ENCODE results near the gene RHOD. TPM values are rescaled to one million over a fixed set of nuclear protein-coding genes. Genes with fewer than 3 reads are reported as not detected.

Gene RHOD
- total and polyA plus RNA-seq, 12 donors = 21.9 to 103 (median 35.2) TPM

GRCh38 chr11:67031791-67032561 lies 24.7 kb upstream of the RHOD start:
- ATAC-seq (no peak), DNase-seq (no peak)
- WGBS, 2 donors = 78 to 81% methylated on average over 23 of the region's 23 CpGs
- H3K27me3 ChIP-seq = peaks cover 0 to 11% (median 4%) of the 10 kb centered on the region in 7 donors
- intact Hi-C loops (cut with DNase I) = no loop called here
- H3K4me1 ChIP-seq = peaks cover 0 to 17% (median 0%) of the 10 kb centered on the region in 9 donors
- no peak overlapping the region for H3K4me3 ChIP-seq
- H3K9me3 ChIP-seq = no peaks in the 10 kb centered on the region
- no peak for TF ChIP-seq CTCF (IDR thresholded peaks at IDR 0.05)
- H3K27ac ChIP-seq = no peak overlapping the region
- no peaks in the 10 kb centered on the region for H3K36me3 ChIP-seq

GRCh38 chr11:67032830-67033551 lies 23.7 kb upstream of the RHOD start:
- H3K4me1 ChIP-seq = peaks cover 0 to 17% (median 0%) of the 10 kb centered on the region in 9 donors
- no peaks in the 10 kb centered on the region for H3K36me3 ChIP-seq
- H3K9me3 ChIP-seq = no peaks in the 10 kb centered on the region
- intact Hi-C loops (cut with DNase I) = no loop called here
- TF ChIP-seq CTCF (IDR thresholded peaks at IDR 0.05) = no peak
- DNase-seq (no peak), ATAC-seq (peak in 6 of 8 donors; percentile 16 to 66 (median 58))
- H3K4me3 ChIP-seq = no peak overlapping the region
- no peak overlapping the region for H3K27ac ChIP-seq
- peaks cover 0 to 15% (median 4%) of the 10 kb centered on the region in 7 donors for H3K27me3 ChIP-seq
- WGBS, 2 donors = 73 to 83% methylated on average over 12 of the region's 12 CpGs

- intact Hi-C loops (cut with DNase I) = no loop called here
- no peak overlapping the region for H3K27ac ChIP-seq
- H3K4me3 ChIP-seq = no peak overlapping the region
- no peak for TF ChIP-seq CTCF (IDR thresholded peaks at IDR 0.05)
- peaks cover 0 to 15% (median 4%) of the 10 kb centered on the region in 7 donors for H3K27me3 ChIP-seq
- DNase-seq (no peak), ATAC-seq (peak in 3 of 8 donors; percentile 22 to 38 (median 33))
- WGBS, 2 donors = 67 to 73% methylated on average over 8 of the region's 8 CpGs
- no peaks in the 10 kb centered on the region for H3K9me3 ChIP-seq
- H3K4me1 ChIP-seq = peaks cover 0 to 17% (median 0%) of the 10 kb centered on the region in 9 donors
- no peaks in the 10 kb centered on the region for H3K36me3 ChIP-seq
Observed at GRCh38 chr11:67033661-67034166, 22.9 kb upstream of the RHOD start.

GRCh38 chr11:67034350-67034749 lies 22.3 kb upstream of the RHOD start:
- no peak overlapping the region for H3K27ac ChIP-seq
- TF ChIP-seq CTCF (IDR thresholded peaks at IDR 0.05) = no peak
- H3K9me3 ChIP-seq = no peaks in the 10 kb centered on the region
- no peak for ATAC-seq
- peaks cover 0 to 17% (median 0%) of the 10 kb centered on the region in 9 donors for H3K4me1 ChIP-seq
- no peaks in the 10 kb centered on the region for H3K36me3 ChIP-seq
- WGBS, 2 donors = 81 to 85% methylated on average over 6 of the region's 6 CpGs
- no peak overlapping the region for H3K4me3 ChIP-seq
- no peak for DNase-seq
- peaks cover 0 to 15% (median 4%) of the 10 kb centered on the region in 7 donors for H3K27me3 ChIP-seq
- intact Hi-C loops (cut with DNase I) = no loop called here

All from heart right ventricle (tissue), 16 donors.